GM21529 (cell line): Measurements from ENCODE around the gene LYRM1.
"Not testable (repeated sequence)": the region's sequence is repeated elsewhere in the genome, so short reads cannot be mapped to it uniquely, and the experiment has no call there.

ENCODE experiments used
- ATAC-seq: cut with Tn5 transposase; IDR thresholded peaks from one replicate; pipeline ENCODE4 v1.9.1; 2021; ENCODE audit not compliant: unreplicated experiment

LYRM1 gene

GRCh38 chr16:20901436-20902112 lies 1.0 kb downstream of the LYRM1 start:
- no peak for ATAC-seq

- ATAC-seq: no peak
Measured at GRCh38 chr16:20902426-20902825, 1.9 kb downstream of the LYRM1 start.

DNA sequence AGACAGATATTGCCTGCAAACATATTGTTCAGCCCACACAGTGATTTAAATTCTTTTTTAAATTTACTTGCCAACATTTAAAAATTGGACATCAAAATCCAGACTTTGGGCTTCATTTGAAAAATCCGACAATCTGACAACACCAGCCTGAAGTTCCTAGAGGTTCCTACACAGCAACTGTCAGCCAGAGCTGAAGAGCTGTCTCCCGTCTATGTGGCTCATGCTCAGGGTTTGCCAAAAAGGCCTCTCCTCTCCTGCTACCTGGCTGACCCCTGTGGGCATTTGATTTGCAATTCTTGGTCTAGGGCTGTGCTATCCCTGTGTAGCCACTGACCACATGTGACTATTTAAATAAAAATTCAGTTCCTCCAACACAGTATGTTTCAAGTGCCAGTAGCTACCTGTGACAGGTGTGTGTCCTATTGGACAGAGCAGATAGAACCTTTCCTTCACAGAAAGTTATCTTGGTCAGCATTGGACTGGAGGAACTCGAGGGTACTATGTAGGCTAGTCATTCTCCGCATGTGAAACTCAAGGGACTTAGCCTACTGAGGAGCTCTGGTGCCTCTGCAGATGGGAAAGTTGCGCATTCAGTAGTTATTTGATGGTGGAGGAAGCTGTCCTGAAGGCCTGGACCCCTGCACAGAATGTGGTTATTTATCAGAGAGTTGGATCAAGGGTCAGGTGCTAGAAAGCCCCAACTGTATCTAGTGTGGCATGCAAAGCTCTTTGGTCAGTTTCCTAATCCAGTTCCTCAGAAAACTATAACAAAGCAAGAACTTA lies 2.7 kb downstream of the LYRM1 start:
- no peak for ATAC-seq

DNA sequence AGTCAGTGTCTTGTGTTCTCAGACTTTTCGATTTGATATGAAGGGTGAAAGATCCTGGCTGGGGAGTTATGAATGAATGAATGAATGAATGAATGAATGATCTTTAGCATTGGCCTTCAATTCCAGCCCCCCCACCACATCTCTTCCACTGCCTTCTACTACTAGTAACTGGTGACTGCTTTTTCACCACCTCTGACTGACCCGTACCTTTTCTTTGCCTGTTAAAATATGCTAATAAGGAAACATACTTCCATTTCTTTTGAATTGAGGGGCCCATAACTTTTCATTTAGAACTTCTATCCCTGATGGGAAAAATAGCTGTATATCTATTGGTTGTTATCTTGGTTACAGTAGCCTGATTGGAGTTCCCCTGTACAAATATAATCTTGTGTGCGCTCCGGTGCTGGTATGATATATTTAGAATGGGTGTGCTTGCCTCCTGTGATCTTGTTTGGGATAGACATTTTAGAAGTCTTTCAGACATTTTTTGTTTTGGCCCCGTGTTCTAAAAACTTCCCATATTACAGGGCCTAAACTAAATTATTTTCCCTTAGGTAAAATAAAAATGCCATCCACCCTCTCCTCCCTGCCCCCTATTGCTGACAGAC lies 3.4 kb downstream of the LYRM1 start:
- no peak for ATAC-seq

- ATAC-seq: no peak
Measured at GRCh38 chr16:20904507-20905081, 4.0 kb downstream of the LYRM1 start.

DNA sequence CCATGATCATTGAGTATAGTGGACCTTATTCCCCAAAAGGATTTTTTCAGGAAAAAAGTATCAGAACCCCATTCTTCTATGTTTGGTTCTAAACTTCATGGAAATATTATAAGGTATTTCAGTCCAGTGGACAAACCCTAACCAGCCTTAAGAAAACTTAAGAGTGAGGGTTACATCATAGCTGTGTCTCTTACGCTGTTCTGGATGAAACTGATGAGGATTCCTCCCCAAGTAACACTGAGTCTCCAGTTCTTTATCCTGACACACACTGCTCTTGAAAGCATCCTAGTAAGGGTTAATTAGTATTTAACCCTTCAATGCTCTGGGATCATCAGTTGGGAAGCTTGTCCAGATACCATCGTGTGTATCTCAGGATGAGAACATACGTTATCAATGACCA lies 5.0 kb downstream of the LYRM1 start:
- no peak for ATAC-seq

DNA sequence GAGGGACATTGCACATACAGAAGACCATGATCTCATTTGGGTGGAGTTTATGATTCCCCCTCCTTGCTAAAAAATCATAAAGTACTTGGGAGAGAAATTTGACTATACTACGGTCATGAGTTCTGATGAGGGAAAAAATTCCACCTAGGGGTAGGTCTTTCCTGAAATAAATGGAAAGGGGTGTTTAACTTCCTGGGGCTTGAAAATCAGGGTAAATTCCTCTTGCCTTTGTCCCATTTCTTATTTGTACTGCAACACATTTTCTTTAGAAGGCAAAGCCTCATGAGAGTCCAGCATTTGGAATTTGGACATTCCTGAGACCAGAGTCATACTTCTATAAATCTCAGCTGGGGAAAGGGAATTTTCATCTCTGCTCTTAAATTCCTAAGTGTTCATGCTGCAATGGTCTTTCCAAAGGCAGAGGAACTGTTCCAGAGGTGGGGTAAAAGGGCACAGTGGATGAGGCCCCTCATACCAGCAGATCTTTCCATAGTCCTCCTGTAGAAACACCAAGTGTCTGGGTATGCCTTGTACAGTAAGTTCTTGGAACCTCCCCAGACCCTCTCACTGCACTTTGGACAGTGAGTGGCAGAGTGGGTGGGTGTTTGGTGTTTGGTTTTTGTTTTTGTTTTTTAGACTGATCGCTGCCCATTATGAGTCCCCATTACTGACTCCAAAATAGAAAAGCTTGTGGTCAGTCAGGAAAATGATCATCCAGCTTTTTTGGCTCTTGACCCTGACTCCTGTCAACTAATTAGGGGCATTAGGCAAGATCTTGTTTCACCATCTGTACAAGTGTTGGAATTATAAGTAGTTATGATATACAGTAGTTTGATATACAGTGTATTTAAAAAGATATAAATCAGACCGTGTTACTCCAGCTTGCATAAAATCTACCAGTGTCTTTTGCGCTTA lies 6.0 kb downstream of the LYRM1 start:
- ATAC-seq: no peak

DNA sequence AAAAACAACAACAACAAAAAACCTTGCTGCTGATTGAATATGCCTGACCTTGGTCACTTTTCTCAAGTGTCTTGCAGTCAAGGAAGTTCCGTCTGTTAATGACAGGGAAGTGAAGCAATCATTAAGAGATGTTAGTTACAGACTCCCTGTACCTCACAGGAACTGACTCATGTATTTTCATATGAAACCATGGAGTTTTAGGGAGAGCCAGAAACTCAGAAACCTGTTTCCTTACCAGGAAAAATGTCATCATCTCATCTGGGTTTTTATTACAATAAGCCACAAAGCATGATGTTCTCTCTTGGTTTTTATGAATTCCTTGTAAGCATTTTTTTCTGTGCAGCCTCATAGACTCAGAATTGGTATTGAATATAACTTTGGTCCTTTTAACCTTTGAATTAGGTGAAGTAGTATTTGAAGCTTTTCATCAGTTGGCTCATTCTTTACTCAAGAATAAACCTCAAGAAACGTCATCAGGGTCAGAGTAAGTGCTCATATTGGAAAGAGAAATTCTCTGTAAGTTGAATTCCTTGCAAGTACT lies 10.3 kb downstream of the LYRM1 start:
- ATAC-seq: no peak

- no peak for ATAC-seq
Measured at GRCh38 chr16:20911361-20911760, 10.8 kb downstream of the LYRM1 start.

DNA sequence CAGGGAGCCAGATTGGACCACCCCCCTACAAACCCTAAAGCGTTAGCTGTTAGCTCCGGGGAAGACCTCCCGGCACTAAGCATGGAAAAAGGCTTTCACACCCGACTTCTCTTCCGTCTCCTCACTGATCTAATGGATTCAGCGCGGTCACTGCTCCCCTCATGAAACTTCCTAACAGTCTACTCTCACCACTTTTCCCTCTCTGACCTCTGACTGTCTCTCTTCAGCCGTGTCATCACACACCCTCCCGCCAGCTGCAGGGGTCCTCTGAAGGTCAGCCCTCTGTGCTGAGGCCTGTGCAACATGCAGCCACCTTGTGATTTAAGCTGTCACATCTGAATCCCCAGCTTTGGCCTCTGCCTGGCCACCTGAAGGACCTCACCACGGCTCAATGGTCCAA lies 15.7 kb downstream of the LYRM1 start:
- ATAC-seq: no peak

DNA sequence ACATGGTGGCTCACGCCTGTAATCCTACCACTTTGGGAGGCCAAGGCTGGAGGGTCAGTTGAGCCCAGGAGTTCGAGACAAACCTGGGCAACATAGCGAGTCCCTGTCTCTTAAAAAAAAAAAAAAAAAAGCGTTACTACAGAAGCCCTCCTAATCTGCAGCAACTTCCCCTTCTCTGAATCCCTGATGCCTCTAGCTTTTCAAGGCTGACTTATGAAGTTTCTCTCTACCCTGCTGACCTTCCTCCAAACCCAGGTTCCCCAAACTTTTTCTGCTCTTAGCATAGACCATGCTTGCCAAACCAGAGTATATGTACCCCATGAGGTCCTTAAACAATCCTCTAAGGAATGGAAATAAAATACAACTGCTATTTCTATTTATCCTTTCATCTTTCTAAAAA lies 16.4 kb downstream of the LYRM1 start:
- ATAC-seq: no peak

DNA sequence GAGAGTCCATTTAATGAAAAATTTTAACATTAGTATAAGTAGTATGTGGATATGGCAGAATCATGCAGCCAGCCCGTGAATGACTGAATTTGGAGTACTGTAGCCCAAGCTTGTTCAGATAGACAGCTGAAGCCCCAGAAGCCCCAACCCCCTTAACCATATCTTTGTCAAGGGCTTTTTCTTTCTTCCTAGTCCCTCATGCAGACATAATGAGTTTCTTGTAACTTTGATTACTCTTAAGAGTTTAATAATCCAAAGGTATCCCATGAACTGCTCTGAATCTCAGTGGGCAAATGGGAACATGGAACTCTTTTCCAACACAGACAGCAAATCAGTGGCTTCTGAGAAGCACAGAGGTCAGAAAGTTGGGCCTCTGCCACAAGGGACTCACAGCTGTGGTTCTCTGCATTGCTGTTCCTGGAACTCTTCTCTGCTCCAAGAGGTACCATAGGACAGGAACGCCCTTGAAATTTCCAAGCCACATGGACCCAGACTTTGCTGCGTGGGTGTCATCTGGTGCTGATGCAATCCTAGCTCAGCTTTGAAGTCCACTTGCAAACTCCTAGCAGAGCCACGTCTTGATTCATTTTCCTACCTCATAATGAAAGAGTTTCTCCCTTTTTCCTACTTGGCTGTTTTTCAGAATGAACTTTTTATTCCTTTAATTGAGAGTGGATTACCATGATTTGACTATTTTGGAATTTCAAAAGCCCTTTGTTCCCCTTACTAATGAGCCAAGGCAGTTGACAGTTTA lies 18.1 kb downstream of the LYRM1 start:
- ATAC-seq: no peak

DNA sequence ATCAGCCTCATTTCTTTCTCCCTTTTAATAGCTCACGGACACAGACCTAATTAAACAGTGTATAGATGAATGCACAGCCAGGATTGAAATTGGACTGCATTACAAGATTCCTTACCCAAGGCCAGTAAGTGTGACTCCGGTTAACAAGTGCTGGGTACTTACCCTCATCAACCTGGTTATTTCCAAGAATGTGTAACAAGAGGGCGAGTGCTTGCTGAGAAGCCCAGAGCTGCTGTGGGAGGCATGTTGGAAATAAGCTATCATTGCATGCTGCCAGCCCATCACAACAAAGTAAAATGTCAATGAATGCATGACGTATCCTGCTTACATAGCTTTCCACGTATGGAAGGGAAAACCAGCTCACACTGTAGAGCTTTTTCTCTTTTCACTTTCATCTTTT lies 19.5 kb downstream of the LYRM1 start:
- no peak for ATAC-seq

- no peak for ATAC-seq
Measured at GRCh38 chr16:20920799-20921198, 20.2 kb downstream of the LYRM1 start.

- no peak for ATAC-seq
Measured at GRCh38 chr16:20923876-20924275, 23.3 kb downstream of the LYRM1 start.

GRCh38 chr16:20925751-20926150 lies 25.2 kb downstream of the LYRM1 start:
- ATAC-seq: no peak

GRCh38 chr16:20928774-20929411 lies 28.3 kb downstream of the LYRM1 start:
- no peak for ATAC-seq

- ATAC-seq: not testable (repeated sequence)
Measured at GRCh38 chr16:20929676-20930364, 29.2 kb downstream of the LYRM1 start.

- ATAC-seq: no peak
Measured at GRCh38 chr16:20930365-20930690, 29.8 kb downstream of the LYRM1 start.
